GM21737 (cell line): ENCODE data around the gene UVSSA.
"Not testable (repeated sequence)": the region's sequence is repeated elsewhere in the genome, so short reads cannot be mapped to it uniquely, and the experiment has no call there.

ENCODE experiments used
- ATAC-seq: cut with Tn5 transposase; IDR thresholded peaks from one replicate; pipeline ENCODE4 v1.9.1; 2021; ENCODE audit warnings: mild to moderate bottlenecking, moderate library complexity; ENCODE audit not compliant: unreplicated experiment

Gene UVSSA

GRCh38 chr4:1375051-1375721 is 28.2 kb downstream of the UVSSA start:
- no peak for ATAC-seq

GRCh38 chr4:1375761-1376322 is 28.8 kb downstream of the UVSSA start:
- ATAC-seq, result no peak

- no peak for ATAC-seq
Observed at GRCh38 chr4:1376391-1376840, 29.4 kb downstream of the UVSSA start.

DNA sequence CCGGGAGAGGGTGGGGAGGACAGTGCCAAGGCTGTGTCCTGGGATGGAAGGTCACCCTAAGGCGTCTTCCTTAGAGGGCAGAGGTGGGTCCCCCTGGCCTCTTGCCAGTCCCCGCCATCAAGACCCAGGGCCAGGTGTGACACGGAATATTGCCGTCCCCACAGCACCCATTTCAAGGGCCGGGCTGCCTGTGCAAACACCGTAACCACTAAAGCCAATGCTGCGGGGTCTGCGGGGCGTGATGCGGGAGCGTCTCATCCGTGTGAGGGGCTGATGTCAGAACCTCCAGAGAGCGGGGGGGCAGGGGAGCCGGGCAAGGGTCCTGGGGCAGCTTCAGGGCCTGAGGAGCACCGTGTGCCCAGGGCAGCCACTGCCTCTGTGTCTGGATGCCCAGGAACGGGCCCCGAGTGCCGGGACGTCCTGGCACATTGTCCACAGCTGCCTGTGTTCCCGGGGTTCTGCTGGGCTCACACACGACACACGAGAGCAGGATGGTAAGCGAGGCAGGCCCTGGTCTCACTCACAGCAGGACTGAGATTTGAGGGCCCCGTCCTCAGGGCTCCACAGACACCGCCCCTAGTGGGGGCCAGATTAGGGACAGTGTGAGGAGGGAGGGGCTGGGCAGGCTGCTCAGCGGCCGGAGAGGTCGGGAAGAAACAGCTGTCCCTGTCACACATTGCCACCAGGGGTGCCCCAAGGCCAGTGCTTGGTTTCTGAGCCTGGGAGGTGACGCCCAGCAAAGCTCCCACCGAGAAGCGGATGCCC is 30.0 kb downstream of the UVSSA start:
- no peak for ATAC-seq

GRCh38 chr4:1377606-1378261 is 30.7 kb downstream of the UVSSA start:
- no peak for ATAC-seq

- no peak for ATAC-seq
Observed at GRCh38 chr4:1378559-1379231, 31.7 kb downstream of the UVSSA start.

DNA sequence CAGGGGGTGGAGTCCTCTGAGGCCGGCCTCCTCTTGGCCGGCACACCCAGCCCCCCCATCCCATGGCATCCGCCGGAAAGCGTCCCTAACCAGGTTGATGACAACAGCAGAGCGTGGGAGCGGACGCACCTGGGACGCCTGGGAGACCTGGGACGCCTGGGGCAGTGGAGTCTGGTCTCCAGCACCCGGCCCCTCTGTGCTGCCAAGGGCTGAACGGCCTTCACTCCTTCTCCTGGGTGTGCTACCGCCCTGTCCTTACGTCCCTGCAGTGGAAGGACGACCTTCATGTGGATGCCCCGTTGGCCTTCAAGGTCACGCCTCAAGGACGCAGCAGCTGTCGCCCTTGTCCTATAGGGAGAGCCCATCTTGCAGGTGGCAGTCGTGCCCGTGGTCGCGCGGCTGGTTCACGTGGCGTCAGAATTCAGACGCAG is 32.4 kb downstream of the UVSSA start:
- no peak for ATAC-seq

GRCh38 chr4:1379801-1380331 is 32.9 kb downstream of the UVSSA start:
- ATAC-seq, result no peak

DNA sequence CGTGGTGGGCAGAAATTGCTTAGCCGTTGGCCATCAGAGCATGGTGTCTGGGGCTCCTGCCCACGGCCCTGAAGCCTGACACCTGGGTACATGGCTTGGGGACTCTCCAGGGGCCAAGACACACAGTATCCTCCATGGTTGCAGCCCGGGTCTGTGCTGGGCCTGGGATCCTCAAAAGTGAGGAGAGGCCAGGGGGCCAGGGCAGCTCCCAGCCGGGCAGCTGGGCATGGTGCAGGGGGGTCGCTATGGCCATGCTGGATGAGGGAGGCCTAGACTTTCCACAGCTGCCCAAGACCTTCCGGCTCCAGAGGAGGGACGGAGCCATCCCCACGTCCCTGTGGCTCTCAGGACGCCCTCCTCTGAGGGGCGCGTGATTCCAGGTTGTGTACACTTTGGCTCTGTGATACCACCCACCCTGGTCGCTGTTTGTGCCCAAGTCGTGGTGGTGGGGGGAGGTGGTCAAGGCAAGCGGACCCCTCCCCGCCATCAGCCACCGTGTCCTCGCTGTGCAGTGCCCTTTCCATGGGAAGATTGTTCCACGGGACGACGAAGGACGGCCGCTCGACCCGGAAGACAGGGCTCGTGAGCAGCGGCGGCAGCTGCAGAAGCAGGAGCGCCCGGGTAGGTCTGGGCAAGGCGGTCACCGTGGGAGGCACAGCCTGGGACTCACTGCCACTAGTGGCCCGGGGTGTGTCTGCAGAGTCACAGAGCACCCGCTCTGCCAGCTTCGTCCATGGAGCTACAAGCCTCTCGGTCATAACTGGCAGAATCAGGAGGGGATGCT is 33.6 kb downstream of the UVSSA start:
- ATAC-seq, result no peak

DNA sequence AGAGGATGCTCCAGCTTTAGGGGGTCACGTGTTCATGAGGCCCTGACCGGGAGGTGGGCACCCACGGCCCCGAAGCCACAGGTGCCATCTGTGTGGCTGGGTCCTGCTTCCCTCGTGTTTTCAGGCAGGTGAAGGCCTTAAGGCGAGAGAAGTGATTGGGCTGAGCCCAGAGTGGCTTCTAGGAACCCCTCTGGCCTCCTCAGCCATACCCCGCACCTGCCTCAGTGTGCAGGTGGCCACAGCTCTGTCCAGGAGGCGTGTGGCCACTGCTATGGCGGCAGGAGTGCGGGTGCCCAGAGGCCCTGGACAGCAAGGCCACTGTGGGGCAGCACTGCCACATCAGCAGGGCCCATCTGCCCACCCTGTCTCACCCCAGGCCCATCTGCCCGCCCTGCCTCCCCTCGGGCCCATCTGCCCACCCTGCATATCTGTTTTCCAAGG is 34.2 kb downstream of the UVSSA start:
- no peak for ATAC-seq

- no peak for ATAC-seq
Observed at GRCh38 chr4:1381944-1382541, 35.0 kb downstream of the UVSSA start.

- no peak for ATAC-seq
Observed at GRCh38 chr4:1382776-1383727, 36.0 kb downstream of the UVSSA start.

GRCh38 chr4:1383728-1384591 is 37.0 kb downstream of the UVSSA start:
- no peak for ATAC-seq

DNA sequence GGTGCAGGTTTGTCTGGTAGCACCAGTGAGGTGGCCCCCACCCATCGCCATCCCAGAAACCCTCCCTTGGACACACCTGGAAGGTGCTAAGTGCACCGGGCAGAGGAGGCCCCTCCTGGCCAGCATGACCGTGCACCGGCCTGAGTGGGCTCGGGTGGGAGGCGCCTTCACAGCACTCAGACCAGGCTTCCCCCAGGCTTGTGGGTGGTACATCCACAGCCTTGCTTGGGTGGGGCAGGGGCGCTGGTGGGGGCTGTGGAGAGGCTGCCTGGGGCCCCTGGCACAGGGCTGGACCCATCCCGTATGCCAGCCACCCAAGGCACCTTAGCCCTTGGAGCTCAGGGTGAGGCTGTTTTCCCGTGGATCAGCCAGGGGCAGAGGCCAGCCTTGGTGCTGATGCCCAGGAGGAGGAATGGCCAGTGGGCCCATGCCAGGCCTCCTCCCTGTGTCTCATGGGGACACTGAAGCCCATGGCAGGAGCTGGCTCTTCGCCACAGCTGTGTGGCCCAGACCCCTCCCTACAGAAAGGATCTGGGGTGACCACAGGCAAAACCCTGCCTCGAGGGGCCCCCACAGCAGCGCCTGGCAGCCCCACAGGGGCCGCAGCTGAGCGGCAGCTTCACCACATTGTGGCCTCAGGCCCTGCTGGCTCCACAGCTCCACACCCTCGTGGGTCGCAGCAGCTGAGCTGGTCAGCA is 37.8 kb downstream of the UVSSA start:
- no peak for ATAC-seq

DNA sequence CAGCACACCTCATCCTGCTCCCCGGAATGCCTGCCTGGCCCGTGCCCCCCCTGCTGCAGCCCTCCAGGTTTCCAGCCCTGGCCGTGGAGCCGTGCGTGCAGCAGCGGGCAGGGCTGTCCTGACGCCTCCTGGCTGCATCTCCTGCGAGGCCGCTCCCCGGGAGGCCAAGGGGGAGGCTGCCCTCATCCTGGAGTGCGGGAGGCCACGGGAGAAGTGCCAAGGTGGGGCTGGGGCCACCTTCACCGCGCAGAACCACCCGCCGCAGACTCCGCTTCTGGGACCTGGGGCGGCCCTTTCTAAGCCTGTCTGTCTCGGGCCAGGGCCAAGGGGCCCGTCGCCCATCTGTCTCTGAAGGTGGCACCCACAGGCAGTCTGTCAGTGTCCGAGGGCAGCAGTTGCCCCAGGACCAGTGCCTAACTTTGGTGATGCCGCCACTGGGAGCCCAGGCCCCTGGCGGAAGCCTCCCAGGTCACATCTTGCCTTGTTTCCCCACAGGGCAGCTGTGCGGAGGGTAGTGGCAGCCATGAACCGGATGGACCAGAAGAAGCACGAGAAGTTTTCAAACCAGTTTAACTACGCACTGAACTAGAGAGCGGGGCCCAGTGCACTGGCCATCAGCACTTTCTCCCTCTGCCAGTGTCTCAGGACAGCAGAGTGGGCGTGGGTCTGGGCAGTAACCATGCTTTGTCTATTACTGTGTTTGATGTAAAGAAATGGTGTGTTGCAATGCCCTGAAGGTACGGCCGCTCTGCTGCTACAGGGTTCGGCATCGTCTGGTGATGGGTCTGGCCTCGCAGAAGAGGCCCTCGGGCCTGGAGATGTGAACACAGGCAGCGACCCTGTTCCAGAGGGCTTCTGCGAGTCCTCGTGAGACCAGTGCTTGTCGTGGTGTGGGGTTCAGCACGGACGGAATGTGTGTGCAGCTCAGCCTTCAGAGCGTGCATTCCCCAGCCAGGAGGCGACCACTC is 38.6 kb downstream of the UVSSA start:
- ATAC-seq, result no peak

DNA sequence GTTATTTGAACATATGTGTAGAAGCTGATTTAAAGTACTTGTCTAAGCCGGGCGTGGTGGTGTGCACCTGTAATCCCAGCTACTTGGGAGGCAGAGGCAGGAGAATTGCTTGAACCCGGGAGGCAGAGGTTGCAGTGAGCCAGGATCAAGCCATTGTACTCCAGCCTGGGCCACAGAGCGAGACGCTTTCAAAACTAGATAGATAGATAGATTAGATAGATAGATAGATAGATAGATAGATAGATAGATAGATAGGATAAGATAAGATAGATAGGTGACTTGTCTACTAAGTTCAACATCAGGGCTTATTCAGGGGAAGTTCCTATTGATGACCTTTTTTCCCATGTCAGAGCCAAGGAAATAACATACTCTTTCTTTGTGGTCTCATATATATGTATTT is 46.4 kb downstream of the UVSSA start:
- not testable (repeated sequence) for ATAC-seq
